Psoas muscle (tissue), 8 donors: Measurements from ENCODE around the gene POR. TPM values are rescaled to one million over a fixed set of nuclear protein-coding genes. Genes with fewer than 3 reads are reported as not detected.
"Not testable (repeated sequence)": the region's sequence is repeated elsewhere in the genome, so short reads cannot be mapped to it uniquely, and the experiment has no call there.

ENCODE experiments used
- ATAC-seq, 4 donors: fragments of 200-7000 bp; cut with Tn5 transposase; one replicate each; pipeline ENCODE4 v1.9.1; 2020; ENCODE audit warnings: moderate library complexity in 3 of 4, mild to moderate bottlenecking in 2 of 4
- DNase-seq, 2 donors: peaks; one replicate each; pipeline ENCODE4 v3.0.0-alpha.2; 2020
- H3K27ac ChIP-seq: fragments of 200-600 bp; one replicate; pipeline ENCODE4 v1.8.0; 2022
- H3K27me3 ChIP-seq, 3 donors: fragments of 200-600 bp in 1 of 3; one replicate each; pipeline versions ENCODE4 v1.6.1 to v1.8.0; 2013 to 2022; ENCODE audit warnings: low read length in 2 of 3, mild to moderate bottlenecking in 2 of 3, moderate library complexity in 1 of 3; ENCODE audit not compliant: insufficient read depth in 3 of 3
- H3K36me3 ChIP-seq, 2 donors: fragments of 200-600 bp in 1 of 2; one replicate each; pipeline versions ENCODE4 v1.6.1 to v1.8.0; 2013 to 2022; ENCODE audit warnings: low read depth in 1 of 2, mild to moderate bottlenecking in 1 of 2, moderate library complexity in 1 of 2; ENCODE audit not compliant: insufficient read depth in 1 of 2
- H3K4me1 ChIP-seq: fragments of 200-600 bp; one replicate; pipeline ENCODE4 v1.8.0; 2022
- H3K4me3 ChIP-seq: fragments of 200-600 bp; one replicate; pipeline ENCODE4 v1.8.0; 2022; ENCODE audit warnings: mild to moderate bottlenecking
- H3K9me3 ChIP-seq: fragments of 200-600 bp; one replicate; pipeline ENCODE4 v1.8.0; 2022
- CTCF ChIP-seq: fragments of 200-600 bp; IDR thresholded peaks from one replicate; pipeline ENCODE4 v1.8.0; 2022; ENCODE audit warnings: antibody characterized with exemption
- WGBS, 3 donors: extraction: QIAGEN DNeasy Blood & Tissue Kit; methylation state at CpG; one replicate each; pipeline versions ENCODE4 v1.1.6 to v1.1.7; 2013; 5-methylcytosine and 5-hydroxymethylcytosine counted together
- intact Hi-C, 2 donors: fragments of 100-400 bp; cut with DNase I; formaldehyde crosslinking; loops; one replicate each; pipeline versions ENCODE4 v1.11.0 to v1.14.2; 2022
- polyA plus RNA-seq, 3 donors: library from polyadenylated mRNA; stranded (reverse); fragments of 200-250 nt; gene quantifications; one replicate each; pipeline ENCODE4 v1.2.3, GENCODE V29; 2013
- total RNA-seq, 4 donors: library from RNA; stranded (reverse); fragmentation: NEBNext Ultra II Directional in 2 of 4; extraction: Animal tissue kit (Norgen Biotek cat#: 25700) in 2 of 4; gene quantifications; one replicate each; pipeline versions ENCODE4 v1.2.1 to v1.2.4, GENCODE V29; 2021 to 2023
- donor health status: healthy with polysubstance abuse.
- donor health status: DM: no; HTN: no; CAD: no; lungs with moderate emphysema.
- donor health status: Bipolar disorder and iron deficiency.
- donor health status: healthy.
- donor health status: DM: yes; HTN: yes; CAD: no.
- donor health status: DM: no; HTN: no; CAD: no.
- donor health status: DM: no; HTN: no; CAD: no.
- donor health status: DM: yes; HTN: yes; CAD: no.

Gene POR
- total and polyA plus RNA-seq, 7 donors: 48.8 to 288 (median 138) TPM

- no peaks in the 10 kb centered on the region for H3K27me3 ChIP-seq
- WGBS, 3 donors: 87 to 91% (median 91%) methylated on average over 9 of the region's 9 CpGs
- intact Hi-C loops: no loop called here
Measured at GRCh38 chr7:75900617-75901315, 14.2 kb upstream of the POR start.

GRCh38 chr7:75905785-75906604 lies 9.0 kb upstream of the POR start:
- Histone ChIP-seq H3K36me3 (no peaks in the 10 kb centered on the region), H3K27ac (peak overlapping the region; percentile 50), H3K4me3 (no peak overlapping the region), H3K9me3 (no peaks in the 10 kb centered on the region), H3K27me3 (no peaks in the 10 kb centered on the region), H3K4me1 (peaks cover 3% of the 10 kb centered on the region)
- ATAC-seq (peak; percentile 71 to 91 (median 88)), DNase-seq (peak; percentile 81 to 91)
- intact Hi-C loops: no loop called here
- WGBS, 3 donors: 22 to 39% (median 30%) methylated on average over 17 of the region's 17 CpGs
- TF ChIP-seq CTCF: no peak

More at GRCh38 chr7:75900617-75901315, 14.2 kb upstream of the POR start:
- Histone ChIP-seq H3K36me3 (no peaks in the 10 kb centered on the region), H3K4me1 (no peaks in the 10 kb centered on the region), H3K4me3 (no peak overlapping the region), H3K9me3 (no peaks in the 10 kb centered on the region), H3K27ac (no peak overlapping the region)
- no peak for ATAC-seq
- DNase-seq: no peak
- no peak for TF ChIP-seq CTCF

GRCh38 chr7:75906991-75907667 lies 7.8 kb upstream of the POR start:
- no peak for DNase-seq
- intact Hi-C loops: no loop called here

GRCh38 chr7:75907668-75908039 lies 7.3 kb upstream of the POR start:
- H3K4me1 ChIP-seq, H3K9me3 ChIP-seq, H3K27me3 ChIP-seq, H3K4me3 ChIP-seq, ATAC-seq, H3K36me3 ChIP-seq, H3K27ac ChIP-seq, DNase-seq, intact Hi-C loops: not testable (repeated sequence)
- whole genome bisulfite sequencing, 3 donors: 89 to 95% (median 92%) methylated on average over 9 of the region's 9 CpGs

More at GRCh38 chr7:75906991-75907667, 7.8 kb upstream of the POR start:
- no peak for TF ChIP-seq CTCF
- Histone ChIP-seq H3K4me1 (peaks cover 3% of the 10 kb centered on the region), H3K9me3 (no peaks in the 10 kb centered on the region), H3K36me3 (no peaks in the 10 kb centered on the region), H3K27me3 (no peaks in the 10 kb centered on the region), H3K4me3 (no peak overlapping the region), H3K27ac (no peak overlapping the region)
- ATAC-seq: peak in 2 of 4 donors; percentile 16 to 18
- 57 to 78% (median 60%) methylated on average over 10 of the region's 10 CpGs for WGBS, 3 donors
